Left ventricle myocardium inferior (tissue), 1 donor: Measurements from ENCODE around the gene PSD2. TPM values are rescaled to one million over a fixed set of nuclear protein-coding genes. Genes with fewer than 3 reads are reported as not detected.

Source experiments
- DNase-seq: peaks from one replicate; pipeline ENCODE4 v3.0.0-alpha.2; 2020
- H3K27ac ChIP-seq: fragments of 200-600 bp; replicated peaks from 2 replicates; pipeline ENCODE4 v1.8.0; 2021
- H3K27me3 ChIP-seq: fragments of 200-600 bp; 2 replicates; pipeline ENCODE4 v1.8.0; 2021; ENCODE audit warnings: low read depth
- H3K36me3 ChIP-seq: fragments of 200-600 bp; 2 replicates; pipeline ENCODE4 v1.8.0; 2021
- H3K4me1 ChIP-seq: fragments of 200-600 bp; 2 replicates; pipeline ENCODE4 v1.8.0; 2021
- H3K4me3 ChIP-seq: fragments of 200-600 bp; 2 replicates; pipeline ENCODE4 v1.8.0; 2021; ENCODE audit warnings: mild to moderate bottlenecking, moderate library complexity
- H3K9me3 ChIP-seq: fragments of 200-600 bp; replicated peaks from 2 replicates; pipeline ENCODE4 v1.8.0; 2021
- intact Hi-C: fragments of 100-400 bp; cut with micrococcal nuclease; formaldehyde crosslinking; loops from one replicate; pipeline ENCODE4 v1.11.0; 2022
- total RNA-seq: library from RNA; stranded (reverse); fragmentation: NEBNext Ultra II Directional; extraction: Animal tissue kit (Norgen Biotek cat#: 25700); gene quantifications from one replicate; pipeline ENCODE4 v1.2.1, GENCODE V29; 2021
- TF ChIP-seq, protein P1 (sequence below): fragments of 200-600 bp; IDR thresholded peaks from 2 replicates; pipeline ENCODE4 v1.8.0; 2021; ENCODE audit warnings: antibody characterized with exemption, mild to moderate bottlenecking, borderline replicate concordance
- donor health status: DM: no; HTN: yes; CAD: no; lungs with severe emphysema.

PSD2 gene
- total RNA-seq, 1 donor from 2014 or later = not detected

DNA sequence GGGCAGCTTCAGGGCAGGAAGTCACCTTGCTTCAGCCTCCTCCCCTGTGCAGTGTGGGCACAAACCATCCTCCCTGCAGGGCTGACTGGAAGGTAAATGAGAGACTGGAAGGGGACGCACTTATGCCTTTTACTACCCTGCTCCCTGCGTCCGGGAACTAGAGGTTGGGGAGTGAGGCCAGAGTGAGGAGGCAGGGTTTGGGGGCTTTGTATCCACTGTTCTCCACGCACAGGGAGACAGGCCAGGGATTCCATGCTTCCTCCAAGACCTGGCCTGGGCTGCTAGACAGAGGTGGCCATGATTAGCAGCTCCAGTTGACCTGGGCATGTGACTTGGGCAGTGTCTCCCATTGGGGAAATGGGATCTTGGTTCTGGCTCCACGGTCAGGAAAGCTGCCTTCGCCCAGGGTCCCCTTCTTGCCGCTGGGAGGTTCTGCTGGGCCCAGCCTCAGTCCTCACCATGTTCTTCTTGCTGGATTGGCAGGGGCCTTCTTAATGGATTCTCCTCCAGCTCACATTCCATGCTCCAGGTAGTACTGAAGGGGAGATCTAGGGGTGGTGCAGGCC is 37.0 kb upstream of the PSD2 start:
- Histone ChIP-seq H3K27ac (no peak overlapping the region), H3K36me3 (no peaks in the 10 kb centered on the region), H3K4me1 (peaks cover 10% of the 10 kb centered on the region), H3K4me3 (no peak overlapping the region), H3K9me3 (no peaks in the 10 kb centered on the region), H3K27me3 (peaks cover 57% of the 10 kb centered on the region)
- no peak for DNase-seq
- TF ChIP-seq, protein P1, sequence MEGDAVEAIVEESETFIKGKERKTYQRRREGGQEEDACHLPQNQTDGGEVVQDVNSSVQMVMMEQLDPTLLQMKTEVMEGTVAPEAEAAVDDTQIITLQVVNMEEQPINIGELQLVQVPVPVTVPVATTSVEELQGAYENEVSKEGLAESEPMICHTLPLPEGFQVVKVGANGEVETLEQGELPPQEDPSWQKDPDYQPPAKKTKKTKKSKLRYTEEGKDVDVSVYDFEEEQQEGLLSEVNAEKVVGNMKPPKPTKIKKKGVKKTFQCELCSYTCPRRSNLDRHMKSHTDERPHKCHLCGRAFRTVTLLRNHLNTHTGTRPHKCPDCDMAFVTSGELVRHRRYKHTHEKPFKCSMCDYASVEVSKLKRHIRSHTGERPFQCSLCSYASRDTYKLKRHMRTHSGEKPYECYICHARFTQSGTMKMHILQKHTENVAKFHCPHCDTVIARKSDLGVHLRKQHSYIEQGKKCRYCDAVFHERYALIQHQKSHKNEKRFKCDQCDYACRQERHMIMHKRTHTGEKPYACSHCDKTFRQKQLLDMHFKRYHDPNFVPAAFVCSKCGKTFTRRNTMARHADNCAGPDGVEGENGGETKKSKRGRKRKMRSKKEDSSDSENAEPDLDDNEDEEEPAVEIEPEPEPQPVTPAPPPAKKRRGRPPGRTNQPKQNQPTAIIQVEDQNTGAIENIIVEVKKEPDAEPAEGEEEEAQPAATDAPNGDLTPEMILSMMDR = no peak
- intact Hi-C loops = no loop called here

DNA sequence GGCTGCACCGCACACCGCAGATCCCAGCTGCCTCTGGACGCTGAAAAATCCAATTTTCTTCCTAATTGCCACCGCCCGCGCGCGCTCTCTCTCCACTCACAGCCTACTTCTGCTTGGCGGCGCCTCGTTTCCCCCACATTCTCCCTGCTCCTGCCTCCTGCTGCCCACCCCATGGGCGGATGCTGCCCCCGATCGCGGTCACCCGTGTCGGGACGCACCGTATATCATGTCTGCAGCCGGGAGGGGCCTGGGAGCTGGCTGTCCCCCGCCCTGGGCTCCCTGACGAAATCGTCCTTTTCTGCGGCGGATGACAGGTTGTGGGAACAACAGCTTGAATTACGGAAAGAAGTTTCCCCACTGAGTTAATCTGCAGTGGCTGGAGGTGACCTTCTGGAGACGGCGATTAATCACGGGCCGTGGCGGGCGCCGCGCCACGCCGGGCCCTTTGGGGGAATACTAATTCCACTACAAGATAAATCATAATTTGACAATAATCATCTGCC is 36.3 kb upstream of the PSD2 start:
- Histone ChIP-seq H3K4me3 (no peak overlapping the region), H3K36me3 (no peaks in the 10 kb centered on the region), H3K27me3 (peaks cover 57% of the 10 kb centered on the region), H3K4me1 (peaks cover 13% of the 10 kb centered on the region), H3K27ac (no peak overlapping the region), H3K9me3 (no peaks in the 10 kb centered on the region)
- TF ChIP-seq, protein P1 = no peak
- no peak for DNase-seq
- intact Hi-C loops = no loop called here

DNA sequence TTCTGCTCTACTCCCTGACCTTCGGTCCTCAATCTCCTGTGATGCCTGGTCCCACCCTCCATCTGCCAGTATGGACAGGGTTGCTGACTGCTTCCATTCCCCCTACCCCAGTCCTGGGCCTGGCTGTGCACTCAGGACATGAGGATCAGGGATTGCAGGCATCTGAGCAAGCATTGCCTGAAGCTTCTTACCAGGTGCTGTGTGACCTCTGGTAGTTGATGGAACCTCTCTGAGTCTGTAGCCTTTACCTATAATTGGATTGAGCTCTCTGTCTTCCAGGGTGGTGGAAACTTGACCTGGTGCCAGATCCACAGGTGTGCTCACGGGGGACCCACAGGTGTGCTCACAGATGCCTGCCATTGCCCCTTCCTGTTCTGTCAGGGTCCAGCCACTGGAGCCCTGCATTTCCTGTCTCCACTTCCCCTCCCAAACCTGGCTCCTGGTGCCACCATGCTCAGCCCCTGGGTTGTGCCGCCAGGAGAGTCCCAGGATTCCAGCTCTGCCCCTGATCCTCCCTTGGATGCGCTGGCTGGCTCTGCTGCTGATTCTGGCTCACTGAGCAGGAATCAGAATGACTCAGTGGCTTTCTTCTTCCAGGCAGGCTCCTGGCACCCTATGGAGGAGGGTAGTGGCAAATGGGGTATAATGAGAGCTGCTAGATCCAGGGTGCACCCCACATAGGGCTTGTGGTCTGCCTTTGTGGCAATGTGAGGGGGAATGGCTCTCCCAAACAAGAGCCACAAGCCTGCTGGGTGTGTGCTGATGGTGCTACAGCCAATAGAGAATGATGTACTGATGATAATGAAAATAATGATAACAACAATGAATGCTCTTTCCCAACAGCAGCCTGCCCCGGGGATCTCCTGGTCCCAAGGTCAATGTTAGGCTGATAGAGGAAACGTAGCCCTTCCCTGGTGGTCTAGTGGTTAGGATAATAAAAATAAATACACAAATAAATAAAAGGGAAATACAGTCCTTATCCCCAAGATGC is 35.2 kb upstream of the PSD2 start:
- no peak for DNase-seq
- intact Hi-C loops = no loop called here
- H3K27ac ChIP-seq = no peak overlapping the region
- TF ChIP-seq, protein P1 = no peak
- peaks cover 57% of the 10 kb centered on the region for H3K27me3 ChIP-seq
- no peaks in the 10 kb centered on the region for H3K36me3 ChIP-seq
- peaks cover 18% of the 10 kb centered on the region for H3K4me1 ChIP-seq
- H3K4me3 ChIP-seq = no peak overlapping the region
- no peaks in the 10 kb centered on the region for H3K9me3 ChIP-seq

DNA sequence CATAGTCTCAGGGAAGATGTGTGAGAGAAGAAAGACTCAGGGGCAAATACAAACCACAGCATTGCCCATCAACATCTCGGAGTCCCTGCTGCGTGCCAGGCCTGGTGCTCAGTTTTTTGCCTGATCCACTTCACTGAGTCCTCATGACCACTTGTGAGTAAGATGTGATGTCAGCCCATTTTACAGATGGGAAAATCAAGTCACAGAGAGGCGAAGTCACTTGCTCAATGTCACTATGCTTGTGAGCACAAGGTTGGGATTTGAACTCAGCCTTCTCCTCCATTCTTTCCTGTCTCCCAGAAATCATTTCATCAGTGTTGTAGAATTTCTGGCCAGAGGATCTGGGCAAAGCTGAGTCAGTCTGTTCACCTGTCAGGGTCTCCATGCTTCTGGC is 34.6 kb upstream of the PSD2 start:
- no peak for DNase-seq
- no peak overlapping the region for H3K4me3 ChIP-seq
- TF ChIP-seq, protein P1 = no peak
- peaks cover 50% of the 10 kb centered on the region for H3K27me3 ChIP-seq
- peaks cover 18% of the 10 kb centered on the region for H3K4me1 ChIP-seq
- H3K27ac ChIP-seq = no peak overlapping the region
- H3K9me3 ChIP-seq = no peaks in the 10 kb centered on the region
- intact Hi-C loops = no loop called here
- no peaks in the 10 kb centered on the region for H3K36me3 ChIP-seq

DNA sequence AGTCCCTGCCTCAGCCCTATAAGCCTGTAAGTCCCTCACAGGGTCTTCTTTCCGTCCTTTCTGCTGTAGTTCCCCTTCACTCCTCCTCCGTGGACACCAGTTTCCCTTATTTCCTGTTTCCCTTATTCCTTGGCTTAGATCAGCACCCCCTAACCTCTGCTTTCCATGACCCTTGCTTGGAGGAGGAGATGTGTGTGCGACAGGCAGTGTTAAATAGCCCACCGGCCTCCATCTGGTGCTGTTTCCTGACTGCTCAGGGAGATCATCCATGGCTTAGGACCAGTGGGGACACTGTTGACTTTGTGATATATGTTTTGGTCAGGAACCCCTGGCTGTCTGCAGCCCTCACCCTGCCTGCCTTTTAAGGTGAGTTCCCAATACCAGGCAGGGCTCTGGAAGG is 34.1 kb upstream of the PSD2 start:
- intact Hi-C loops = no loop called here
- H3K36me3 ChIP-seq = no peaks in the 10 kb centered on the region
- no peak for DNase-seq

More for the DNA sequence above, 34.1 kb upstream of the PSD2 start:
- Histone ChIP-seq H3K4me1 (peaks cover 17% of the 10 kb centered on the region), H3K27ac (no peak overlapping the region), H3K27me3 (peaks cover 46% of the 10 kb centered on the region), H3K9me3 (no peaks in the 10 kb centered on the region), H3K4me3 (no peak overlapping the region)
- TF ChIP-seq, protein P1 = no peak
